GM23338 (cell line): Measurements from ENCODE around the gene LRBA. TPM values are rescaled to one million over a fixed set of nuclear protein-coding genes. Genes with fewer than 3 reads are reported as not detected.

Source experiments
- ATAC-seq: fragments of 200-7000 bp; cut with Tn5 transposase; 3 replicates; pipeline ENCODE4 v1.9.1; 2020
- DNase-seq: peaks from one replicate; pipeline ENCODE4 v3.0.0-alpha.2; 2015; ENCODE audit warnings: low spot score
- H2AFZ ChIP-seq: fragments of 200-600 bp; sonication (generic); 2 replicates; pipeline ENCODE4 v1.8.0; 2016; ENCODE audit warnings: antibody characterized with exemption, mild to moderate bottlenecking, moderate library complexity
- H3F3A ChIP-seq: fragments of 200-600 bp; sonication (generic); replicated peaks from 2 replicates; pipeline ENCODE4 v1.8.0; 2017; ENCODE audit warnings: antibody characterized with exemption, mixed run types, low read depth
- H3K27ac ChIP-seq: fragments of 200-600 bp; sonication (generic); 2 replicates; pipeline ENCODE4 v1.6.1; 2016; ENCODE audit warnings: low read depth
- H3K27me3 ChIP-seq: fragments of 200-600 bp; sonication (generic); 2 replicates; pipeline ENCODE4 v1.8.0; 2016; ENCODE audit warnings: mild to moderate bottlenecking, mixed run types, moderate library complexity; ENCODE audit not compliant: insufficient read depth
- H3K36me3 ChIP-seq: fragments of 200-600 bp; sonication (generic); 2 replicates; pipeline ENCODE4 v1.8.0; 2016; ENCODE audit warnings: mild to moderate bottlenecking; ENCODE audit not compliant: insufficient read depth
- H3K4me1 ChIP-seq: fragments of 200-600 bp; sonication (generic); 2 replicates; pipeline ENCODE4 v1.8.0; 2016; ENCODE audit warnings: mild to moderate bottlenecking, moderate library complexity; ENCODE audit not compliant: insufficient read depth
- H3K4me2 ChIP-seq: fragments of 200-600 bp; sonication (generic); 2 replicates; pipeline ENCODE4 v1.7.1; 2017; ENCODE audit warnings: mixed run types
- H3K4me3 ChIP-seq: fragments of 200-600 bp; sonication (generic); 2 replicates; pipeline ENCODE4 v1.6.1; 2016; ENCODE audit warnings: mixed run types
- H3K79me2 ChIP-seq: fragments of 200-600 bp; sonication (generic); replicated peaks from 2 replicates; pipeline ENCODE4 v1.8.0; 2017; ENCODE audit warnings: mild to moderate bottlenecking; ENCODE audit not compliant: insufficient read depth
- H3K9me2 ChIP-seq: fragments of 200-600 bp; sonication (generic); 2 replicates; pipeline ENCODE4 v1.8.0; 2017; ENCODE audit not compliant: insufficient read depth
- H4K20me1 ChIP-seq: fragments of 200-600 bp; sonication (generic); replicated peaks from 2 replicates; pipeline ENCODE4 v1.8.0; 2017; ENCODE audit warnings: mild to moderate bottlenecking; ENCODE audit not compliant: insufficient read depth
- H3K27ac Mint-ChIP-seq: 2 replicates; pipeline ENCODE4 v1.8.0; 2020; ENCODE audit warnings: inconsistent platforms, mild to moderate bottlenecking, moderate library complexity, mixed read lengths
- H3K27me3 Mint-ChIP-seq: 3 replicates; pipeline ENCODE4 v1.8.0; 2022; ENCODE audit warnings: low read depth, mild to moderate bottlenecking, moderate library complexity, mixed read lengths, inconsistent platforms; ENCODE audit not compliant: insufficient read depth, poor library complexity
- H3K36me3 Mint-ChIP-seq: 3 replicates; pipeline ENCODE4 v1.8.0; 2021; ENCODE audit warnings: low read depth, mild to moderate bottlenecking, inconsistent platforms, moderate library complexity, mixed read lengths
- H3K4me1 Mint-ChIP-seq: 3 replicates; pipeline ENCODE4 v1.8.0; 2020; ENCODE audit warnings: mild to moderate bottlenecking, inconsistent platforms, mixed read lengths
- H3K4me3 Mint-ChIP-seq: 3 replicates; pipeline ENCODE4 v1.8.0; 2021; ENCODE audit warnings: moderate library complexity, mild to moderate bottlenecking, inconsistent platforms, mixed read lengths
- H3K9me3 Mint-ChIP-seq: 3 replicates; pipeline ENCODE4 v1.8.0; 2020; ENCODE audit warnings: moderate library complexity, mild to moderate bottlenecking, inconsistent platforms, mixed read lengths
- CREB1 ChIP-seq: fragments of 250-450 bp; sonication (Bioruptor Pico); IDR thresholded peaks from 2 replicates; pipeline ENCODE4 v1.5.0; 2020; ENCODE audit warnings: low read depth, mild to moderate bottlenecking, moderate library complexity
- EZH2 ChIP-seq: fragments of 200-600 bp; sonication (generic); IDR thresholded peaks from one replicate; pipeline ENCODE4 v1.8.0; 2017; ENCODE audit warnings: antibody characterized with exemption, mild to moderate bottlenecking, low read depth; ENCODE audit not compliant: unreplicated experiment
- EZH2phosphoT487 ChIP-seq: fragments of 200-600 bp; sonication (generic); IDR thresholded peaks from one replicate; pipeline ENCODE4 v1.8.1; 2018; ENCODE audit warnings: antibody characterized with exemption; ENCODE audit not compliant: unreplicated experiment
- JUNB ChIP-seq: IDR thresholded peaks from one replicate; pipeline ENCODE4 v1.6.1; 2016; ENCODE audit warnings: antibody characterized with exemption; ENCODE audit not compliant: unreplicated experiment
- NANOG ChIP-seq: IDR thresholded peaks from 2 replicates; pipeline ENCODE4 v1.6.1; 2016; ENCODE audit warnings: antibody characterized with exemption, borderline replicate concordance
- POLR2AphosphoS5 ChIP-seq: IDR thresholded peaks from 2 replicates; pipeline ENCODE4 v1.6.1; 2016; ENCODE audit warnings: antibody characterized with exemption, low read depth
- ZNF114 ChIP-seq: fragments of 250-450 bp; sonication (Bioruptor Pico); IDR thresholded peaks from 2 replicates; pipeline ENCODE4 v1.5.0; 2020; ENCODE audit warnings: mild to moderate bottlenecking, moderate library complexity
- ZNF331 ChIP-seq: fragments of 250-450 bp; sonication (Bioruptor Pico); IDR thresholded peaks from 2 replicates; pipeline ENCODE4 v1.5.0; 2020; ENCODE audit warnings: low read depth, mild to moderate bottlenecking, moderate library complexity
- polyA plus RNA-seq: library from polyadenylated mRNA; unstranded; fragments of >200 nt; fragmentation: Nextera tagmentation; extraction: Ambion mirVana; gene quantifications from 2 replicates; pipeline ENCODE4 v1.2.1, GENCODE V29; 2016
- total RNA-seq: library from RNA; depleted of rRNA; stranded (reverse); fragments of >200 nt; shearing (Covaris generic); gene quantifications from 2 replicates; pipeline ENCODE4 v1.2.3, GENCODE V29; 2014
- TF ChIP-seq, protein P1 (sequence below): IDR thresholded peaks from one replicate; pipeline ENCODE4 v1.6.1; 2018; ENCODE audit warnings: antibody characterized with exemption; ENCODE audit not compliant: unreplicated experiment
- TF ChIP-seq, protein P2 (sequence below): fragments of 250-450 bp; sonication (Bioruptor Pico); IDR thresholded peaks from 2 replicates; pipeline ENCODE4 v1.5.0; 2020; ENCODE audit warnings: mild to moderate bottlenecking, moderate library complexity

The LRBA gene
- total and polyA plus RNA-seq, 2 experiments from 2014 or later = 23.3 to 126 TPM

DNA sequence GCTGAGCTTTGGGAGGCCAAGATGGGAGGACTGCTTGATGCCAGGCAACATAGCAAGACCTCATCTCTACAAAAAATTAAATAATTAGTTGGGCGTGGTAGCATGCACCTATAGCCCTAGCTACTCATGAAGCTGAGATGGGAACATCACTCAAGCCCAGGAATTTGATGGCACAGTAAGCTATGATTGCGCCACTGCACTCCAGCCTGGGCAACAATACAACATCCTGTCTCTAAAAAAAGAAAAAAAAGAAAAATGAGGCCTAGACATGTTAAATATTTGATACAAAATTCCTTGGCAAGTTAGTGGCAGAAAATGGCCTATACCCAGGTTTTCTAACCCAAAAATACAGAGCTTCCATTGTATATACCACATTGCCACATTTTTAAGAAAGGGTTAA, 521.2 kb downstream of the LRBA start:
- no peaks in the 10 kb centered on the region for H3K27me3 Mint-ChIP-seq

DNA sequence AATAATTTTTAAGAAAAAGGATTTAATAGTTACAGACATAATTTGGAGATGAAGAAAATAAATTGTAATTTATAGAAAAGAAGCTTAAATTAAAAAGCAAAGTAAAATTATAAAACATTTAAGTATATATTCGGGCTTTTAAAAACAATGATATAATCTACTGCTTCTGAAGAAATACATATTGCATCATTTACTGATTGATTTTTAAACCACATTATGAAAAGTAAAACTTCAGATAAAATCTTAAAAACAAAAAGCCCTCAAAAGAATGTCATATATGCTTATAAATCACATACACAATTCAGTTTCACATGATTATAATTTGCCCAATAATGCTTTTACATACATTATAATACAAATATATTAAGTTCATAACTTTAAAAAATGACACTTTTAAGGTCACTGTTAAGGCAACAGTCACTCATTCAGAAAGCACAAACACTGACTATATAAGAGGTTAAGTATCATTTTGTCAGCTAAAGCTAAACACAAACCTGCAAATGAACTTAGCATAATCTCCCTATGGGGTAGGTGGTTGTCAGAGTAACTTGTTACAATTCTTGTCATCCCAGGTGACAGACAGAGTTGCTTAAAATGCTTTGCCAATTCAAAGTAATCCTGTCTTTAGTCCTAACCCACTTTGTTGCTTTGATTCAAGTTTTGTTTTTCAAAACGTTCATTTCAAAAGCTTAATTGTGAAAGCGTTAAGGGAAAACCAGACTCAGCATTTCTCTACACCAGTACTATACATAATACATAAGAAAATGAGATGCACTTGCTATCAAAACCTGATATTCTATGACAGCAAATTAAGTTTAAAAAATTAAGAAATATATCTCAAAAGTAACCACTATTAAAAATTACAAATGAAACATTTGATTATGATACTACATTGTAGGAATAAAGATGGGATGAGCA, 523.7 kb downstream of the LRBA start:
- Histone ChIP-seq H3K4me2 (no peak overlapping the region), H3K4me3 (no peak overlapping the region), H3K79me2 (no peaks in the 10 kb centered on the region), H3K4me1 (0 out of 2 replicates have a peak, but pooled peaks cover 3% of the 10 kb centered on the region), H3K9me2 (no peaks in the 10 kb centered on the region), H2AFZ (no peak overlapping the region), H3K36me3 (no peaks in the 10 kb centered on the region), H3K27me3 (no peaks in the 10 kb centered on the region), H3F3A (no peaks in the 10 kb centered on the region), H3K27ac (no peak overlapping the region), H4K20me1 (no peaks in the 10 kb centered on the region)
- Mint-ChIP-seq H3K4me3 (no peak overlapping the region), H3K27me3 (peaks cover 2% of the 10 kb centered on the region), H3K9me3 (no peaks in the 10 kb centered on the region), H3K27ac (no peak overlapping the region), H3K4me1 (no peaks in the 10 kb centered on the region), H3K36me3 (no peaks in the 10 kb centered on the region)
- DNase-seq (no peak), ATAC-seq (no peak)
- TF ChIP-seq EZH2phosphoT487 (no peak), ZNF331 (CRISPR knock-in tag) (no peak), ZNF114 (no peak), CREB1 (no peak), JUNB (no peak), EZH2 (no peak), POLR2AphosphoS5 (no peak), NANOG (no peak)
- TF ChIP-seq, protein P1, sequence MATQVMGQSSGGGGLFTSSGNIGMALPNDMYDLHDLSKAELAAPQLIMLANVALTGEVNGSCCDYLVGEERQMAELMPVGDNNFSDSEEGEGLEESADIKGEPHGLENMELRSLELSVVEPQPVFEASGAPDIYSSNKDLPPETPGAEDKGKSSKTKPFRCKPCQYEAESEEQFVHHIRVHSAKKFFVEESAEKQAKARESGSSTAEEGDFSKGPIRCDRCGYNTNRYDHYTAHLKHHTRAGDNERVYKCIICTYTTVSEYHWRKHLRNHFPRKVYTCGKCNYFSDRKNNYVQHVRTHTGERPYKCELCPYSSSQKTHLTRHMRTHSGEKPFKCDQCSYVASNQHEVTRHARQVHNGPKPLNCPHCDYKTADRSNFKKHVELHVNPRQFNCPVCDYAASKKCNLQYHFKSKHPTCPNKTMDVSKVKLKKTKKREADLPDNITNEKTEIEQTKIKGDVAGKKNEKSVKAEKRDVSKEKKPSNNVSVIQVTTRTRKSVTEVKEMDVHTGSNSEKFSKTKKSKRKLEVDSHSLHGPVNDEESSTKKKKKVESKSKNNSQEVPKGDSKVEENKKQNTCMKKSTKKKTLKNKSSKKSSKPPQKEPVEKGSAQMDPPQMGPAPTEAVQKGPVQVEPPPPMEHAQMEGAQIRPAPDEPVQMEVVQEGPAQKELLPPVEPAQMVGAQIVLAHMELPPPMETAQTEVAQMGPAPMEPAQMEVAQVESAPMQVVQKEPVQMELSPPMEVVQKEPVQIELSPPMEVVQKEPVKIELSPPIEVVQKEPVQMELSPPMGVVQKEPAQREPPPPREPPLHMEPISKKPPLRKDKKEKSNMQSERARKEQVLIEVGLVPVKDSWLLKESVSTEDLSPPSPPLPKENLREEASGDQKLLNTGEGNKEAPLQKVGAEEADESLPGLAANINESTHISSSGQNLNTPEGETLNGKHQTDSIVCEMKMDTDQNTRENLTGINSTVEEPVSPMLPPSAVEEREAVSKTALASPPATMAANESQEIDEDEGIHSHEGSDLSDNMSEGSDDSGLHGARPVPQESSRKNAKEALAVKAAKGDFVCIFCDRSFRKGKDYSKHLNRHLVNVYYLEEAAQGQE = no peak
- TF ChIP-seq, protein P2, sequence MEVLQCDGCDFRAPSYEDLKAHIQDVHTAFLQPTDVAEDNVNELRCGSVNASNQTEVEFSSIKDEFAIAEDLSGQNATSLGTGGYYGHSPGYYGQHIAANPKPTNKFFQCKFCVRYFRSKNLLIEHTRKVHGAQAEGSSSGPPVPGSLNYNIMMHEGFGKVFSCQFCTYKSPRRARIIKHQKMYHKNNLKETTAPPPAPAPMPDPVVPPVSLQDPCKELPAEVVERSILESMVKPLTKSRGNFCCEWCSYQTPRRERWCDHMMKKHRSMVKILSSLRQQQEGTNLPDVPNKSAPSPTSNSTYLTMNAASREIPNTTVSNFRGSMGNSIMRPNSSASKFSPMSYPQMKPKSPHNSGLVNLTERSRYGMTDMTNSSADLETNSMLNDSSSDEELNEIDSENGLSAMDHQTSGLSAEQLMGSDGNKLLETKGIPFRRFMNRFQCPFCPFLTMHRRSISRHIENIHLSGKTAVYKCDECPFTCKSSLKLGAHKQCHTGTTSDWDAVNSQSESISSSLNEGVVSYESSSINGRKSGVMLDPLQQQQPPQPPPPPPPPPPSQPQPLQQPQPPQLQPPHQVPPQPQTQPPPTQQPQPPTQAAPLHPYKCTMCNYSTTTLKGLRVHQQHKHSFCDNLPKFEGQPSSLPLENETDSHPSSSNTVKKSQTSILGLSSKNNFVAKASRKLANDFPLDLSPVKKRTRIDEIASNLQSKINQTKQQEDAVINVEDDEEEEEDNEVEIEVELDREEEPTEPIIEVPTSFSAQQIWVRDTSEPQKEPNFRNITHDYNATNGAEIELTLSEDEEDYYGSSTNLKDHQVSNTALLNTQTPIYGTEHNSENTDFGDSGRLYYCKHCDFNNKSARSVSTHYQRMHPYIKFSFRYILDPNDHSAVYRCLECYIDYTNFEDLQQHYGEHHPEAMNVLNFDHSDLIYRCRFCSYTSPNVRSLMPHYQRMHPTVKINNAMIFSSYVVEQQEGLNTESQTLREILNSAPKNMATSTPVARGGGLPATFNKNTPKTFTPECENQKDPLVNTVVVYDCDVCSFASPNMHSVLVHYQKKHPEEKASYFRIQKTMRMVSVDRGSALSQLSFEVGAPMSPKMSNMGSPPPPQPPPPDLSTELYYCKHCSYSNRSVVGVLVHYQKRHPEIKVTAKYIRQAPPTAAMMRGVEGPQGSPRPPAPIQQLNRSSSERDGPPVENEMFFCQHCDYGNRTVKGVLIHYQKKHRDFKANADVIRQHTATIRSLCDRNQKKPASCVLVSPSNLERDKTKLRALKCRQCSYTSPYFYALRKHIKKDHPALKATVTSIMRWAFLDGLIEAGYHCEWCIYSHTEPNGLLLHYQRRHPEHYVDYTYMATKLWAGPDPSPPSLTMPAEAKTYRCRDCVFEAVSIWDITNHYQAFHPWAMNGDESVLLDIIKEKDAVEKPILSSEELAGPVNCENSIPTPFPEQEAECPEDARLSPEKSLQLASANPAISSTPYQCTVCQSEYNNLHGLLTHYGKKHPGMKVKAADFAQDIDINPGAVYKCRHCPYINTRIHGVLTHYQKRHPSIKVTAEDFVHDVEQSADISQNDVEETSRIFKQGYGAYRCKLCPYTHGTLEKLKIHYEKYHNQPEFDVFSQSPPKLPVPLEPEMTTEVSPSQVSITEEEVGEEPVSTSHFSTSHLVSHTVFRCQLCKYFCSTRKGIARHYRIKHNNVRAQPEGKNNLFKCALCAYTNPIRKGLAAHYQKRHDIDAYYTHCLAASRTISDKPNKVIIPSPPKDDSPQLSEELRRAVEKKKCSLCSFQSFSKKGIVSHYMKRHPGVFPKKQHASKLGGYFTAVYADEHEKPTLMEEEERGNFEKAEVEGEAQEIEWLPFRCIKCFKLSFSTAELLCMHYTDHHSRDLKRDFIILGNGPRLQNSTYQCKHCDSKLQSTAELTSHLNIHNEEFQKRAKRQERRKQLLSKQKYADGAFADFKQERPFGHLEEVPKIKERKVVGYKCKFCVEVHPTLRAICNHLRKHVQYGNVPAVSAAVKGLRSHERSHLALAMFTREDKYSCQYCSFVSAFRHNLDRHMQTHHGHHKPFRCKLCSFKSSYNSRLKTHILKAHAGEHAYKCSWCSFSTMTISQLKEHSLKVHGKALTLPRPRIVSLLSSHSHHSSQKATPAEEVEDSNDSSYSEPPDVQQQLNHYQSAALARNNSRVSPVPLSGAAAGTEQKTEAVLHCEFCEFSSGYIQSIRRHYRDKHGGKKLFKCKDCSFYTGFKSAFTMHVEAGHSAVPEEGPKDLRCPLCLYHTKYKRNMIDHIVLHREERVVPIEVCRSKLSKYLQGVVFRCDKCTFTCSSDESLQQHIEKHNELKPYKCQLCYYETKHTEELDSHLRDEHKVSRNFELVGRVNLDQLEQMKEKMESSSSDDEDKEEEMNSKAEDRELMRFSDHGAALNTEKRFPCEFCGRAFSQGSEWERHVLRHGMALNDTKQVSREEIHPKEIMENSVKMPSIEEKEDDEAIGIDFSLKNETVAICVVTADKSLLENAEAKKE = no peak

More for the DNA sequence above, 521.2 kb downstream of the LRBA start:
- Mint-ChIP-seq H3K9me3 (no peaks in the 10 kb centered on the region), H3K4me1 (no peaks in the 10 kb centered on the region), H3K27ac (no peak overlapping the region), H3K36me3 (no peaks in the 10 kb centered on the region), H3K4me3 (no peak overlapping the region)
- Histone ChIP-seq H4K20me1 (no peaks in the 10 kb centered on the region), H3K4me3 (no peak overlapping the region), H3F3A (no peaks in the 10 kb centered on the region), H3K4me1 (0 out of 2 replicates have a peak, but pooled peaks cover 3% of the 10 kb centered on the region), H3K27me3 (no peaks in the 10 kb centered on the region), H3K9me2 (no peaks in the 10 kb centered on the region), H2AFZ (no peak overlapping the region), H3K79me2 (no peaks in the 10 kb centered on the region), H3K27ac (no peak overlapping the region), H3K36me3 (no peaks in the 10 kb centered on the region), H3K4me2 (no peak overlapping the region)
- ATAC-seq = no peak
- TF ChIP-seq ZNF331 (CRISPR knock-in tag) (no peak), EZH2phosphoT487 (no peak)
- no peak for DNase-seq
